Neural cell (in vitro differentiated cells): Measurements from ENCODE around the gene NOS1AP.

Experiments
- EP300 ChIP-seq: fragments of 450-650 bp; conservative IDR thresholded peaks from 2 replicates; pipeline ENCODE4 v1.6.1; 2014; ENCODE audit warnings: antibody characterized with exemption, mild to moderate bottlenecking, moderate library complexity; ENCODE audit not compliant: poor library complexity, severe bottlenecking
- EZH2 ChIP-seq: fragments of 200-600, 300-800 bp; shearing (Covaris generic), sonication (generic); IDR thresholded peaks from 2 replicates; pipeline ENCODE4 v1.6.1; 2014; ENCODE audit warnings: antibody characterized with exemption, low read length, borderline replicate concordance, mild to moderate bottlenecking; ENCODE audit not compliant: insufficient read depth, poor library complexity, severe bottlenecking
- MXI1 ChIP-seq: fragments of 450-650 bp; conservative IDR thresholded peaks from 2 replicates; pipeline ENCODE4 v1.6.1; 2014; ENCODE audit warnings: antibody characterized with exemption, mild to moderate bottlenecking; ENCODE audit not compliant: poor library complexity, severe bottlenecking
- SMC3 ChIP-seq: fragments of 450-650 bp; conservative IDR thresholded peaks from 2 replicates; pipeline ENCODE4 v1.6.1; 2014; ENCODE audit warnings: antibody characterized with exemption, mild to moderate bottlenecking, moderate library complexity; ENCODE audit not compliant: poor library complexity
- TAF1 ChIP-seq: IDR thresholded peaks from 2 replicates; pipeline ENCODE4 v1.6.1; 2012; ENCODE audit warnings: low read depth
- TF ChIP-seq, protein P1 (sequence below): fragments of 450-650 bp; IDR thresholded peaks from 2 replicates; pipeline ENCODE4 v1.5.1; 2014; ENCODE audit warnings: antibody characterized with exemption, mild to moderate bottlenecking, moderate library complexity; ENCODE audit not compliant: poor library complexity, severe bottlenecking

DNA sequence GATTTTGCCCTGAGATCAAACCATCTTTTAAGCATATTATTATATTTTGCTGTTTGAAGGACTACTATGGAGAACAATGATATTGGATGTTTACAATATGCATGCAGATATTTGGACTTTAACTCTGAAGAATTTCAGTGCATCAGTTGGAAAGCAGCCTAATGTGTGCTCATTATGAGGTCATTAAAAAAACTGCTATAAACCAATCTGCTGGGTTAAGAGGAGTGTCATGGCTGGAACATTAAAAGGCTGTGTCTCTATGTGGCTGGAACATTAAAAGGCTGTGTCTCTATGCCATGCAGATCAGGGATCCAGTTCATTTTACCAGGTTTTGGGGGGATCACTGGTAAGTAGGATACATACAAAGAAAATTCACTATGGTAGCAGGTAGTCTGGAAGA is 229.5 kb downstream of the NOS1AP start:
- no peak for TF ChIP-seq TAF1
- no peak for TF ChIP-seq EP300
- TF ChIP-seq EZH2, result no peak
- TF ChIP-seq, protein P1, sequence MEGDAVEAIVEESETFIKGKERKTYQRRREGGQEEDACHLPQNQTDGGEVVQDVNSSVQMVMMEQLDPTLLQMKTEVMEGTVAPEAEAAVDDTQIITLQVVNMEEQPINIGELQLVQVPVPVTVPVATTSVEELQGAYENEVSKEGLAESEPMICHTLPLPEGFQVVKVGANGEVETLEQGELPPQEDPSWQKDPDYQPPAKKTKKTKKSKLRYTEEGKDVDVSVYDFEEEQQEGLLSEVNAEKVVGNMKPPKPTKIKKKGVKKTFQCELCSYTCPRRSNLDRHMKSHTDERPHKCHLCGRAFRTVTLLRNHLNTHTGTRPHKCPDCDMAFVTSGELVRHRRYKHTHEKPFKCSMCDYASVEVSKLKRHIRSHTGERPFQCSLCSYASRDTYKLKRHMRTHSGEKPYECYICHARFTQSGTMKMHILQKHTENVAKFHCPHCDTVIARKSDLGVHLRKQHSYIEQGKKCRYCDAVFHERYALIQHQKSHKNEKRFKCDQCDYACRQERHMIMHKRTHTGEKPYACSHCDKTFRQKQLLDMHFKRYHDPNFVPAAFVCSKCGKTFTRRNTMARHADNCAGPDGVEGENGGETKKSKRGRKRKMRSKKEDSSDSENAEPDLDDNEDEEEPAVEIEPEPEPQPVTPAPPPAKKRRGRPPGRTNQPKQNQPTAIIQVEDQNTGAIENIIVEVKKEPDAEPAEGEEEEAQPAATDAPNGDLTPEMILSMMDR, result no peak
- no peak for TF ChIP-seq SMC3
- no peak for TF ChIP-seq MXI1
